Thyroid gland (tissue), 4 donors: Measurements from ENCODE around the gene ELP4. TPM values are rescaled to one million over a fixed set of nuclear protein-coding genes. Genes with fewer than 3 reads are reported as not detected.

Source experiments
- DNase-seq, 2 donors: peaks; one replicate each; pipeline ENCODE4 v3.0.0-alpha.2; 2019
- H3K27ac ChIP-seq, 3 donors: fragments of 200-600 bp; sonication (generic); 1 replicate in 2 of 3; 2 replicates in 1 of 3; pipeline ENCODE4 v1.5.1; 2016 to 2019; ENCODE audit warnings: mild to moderate bottlenecking in 1 of 3, moderate library complexity in 1 of 3
- H3K27me3 ChIP-seq: fragments of 200-600 bp; sonication (generic); one replicate; pipeline ENCODE4 v1.5.1; 2019
- H3K36me3 ChIP-seq, 2 donors: fragments of 200-600 bp; sonication (generic); one replicate each; pipeline ENCODE4 v1.5.1; 2016 to 2019
- H3K4me1 ChIP-seq, 2 donors: fragments of 200-600 bp; sonication (generic); one replicate each; pipeline ENCODE4 v1.5.1; 2017 to 2019
- H3K4me3 ChIP-seq, 3 donors: fragments of 200-600 bp; sonication (generic); replicated peaks in 1 of 3; 1 replicate in 2 of 3; 2 replicates in 1 of 3; pipeline ENCODE4 v1.5.1; 2016; ENCODE audit warnings: mild to moderate bottlenecking in 1 of 3
- H3K9me3 ChIP-seq: fragments of 200-600 bp; sonication (generic); one replicate; pipeline ENCODE4 v1.5.1; 2017
- POLR2A ChIP-seq, 2 donors: fragments of 450-650 bp; IDR thresholded peaks; one replicate each; pipeline ENCODE4 v1.6.1; 2017; ENCODE audit warnings: antibody characterized with exemption in 2 of 2, mild to moderate bottlenecking in 2 of 2, moderate library complexity in 1 of 2
- WGBS, 2 donors: methylation state at CpG; one replicate each; pipeline ENCODE4 v1.1.5; 2017; 5-methylcytosine and 5-hydroxymethylcytosine counted together
- intact Hi-C: fragments of 100-400 bp; cut with DNase I; formaldehyde crosslinking; loops from one replicate; pipeline ENCODE4 v1.15.1; 2023
- total RNA-seq, 4 donors: library from RNA; depleted of rRNA; stranded (reverse); fragments of >200 nt; gene quantifications; one replicate each; pipeline ENCODE4 v1.2.3, GENCODE V29; 2016
- TF ChIP-seq, protein P1 (sequence below), 6 experiments: fragments of 200-600 bp in 3 of 6; fragments of 450-650 bp in 3 of 6; sonication (generic) in 3 of 6; IDR thresholded peaks; one replicate each; pipeline ENCODE4 v1.5.1; 2016 to 2019; ENCODE audit warnings: antibody characterized with exemption in 6 of 6, mild to moderate bottlenecking in 2 of 6, inconsistent platforms in 1 of 6, moderate library complexity in 1 of 6

ELP4 gene
- total RNA-seq, 4 donors from 2014 or later, result 27.4 to 36.5 (median 33.0) TPM

DNA sequence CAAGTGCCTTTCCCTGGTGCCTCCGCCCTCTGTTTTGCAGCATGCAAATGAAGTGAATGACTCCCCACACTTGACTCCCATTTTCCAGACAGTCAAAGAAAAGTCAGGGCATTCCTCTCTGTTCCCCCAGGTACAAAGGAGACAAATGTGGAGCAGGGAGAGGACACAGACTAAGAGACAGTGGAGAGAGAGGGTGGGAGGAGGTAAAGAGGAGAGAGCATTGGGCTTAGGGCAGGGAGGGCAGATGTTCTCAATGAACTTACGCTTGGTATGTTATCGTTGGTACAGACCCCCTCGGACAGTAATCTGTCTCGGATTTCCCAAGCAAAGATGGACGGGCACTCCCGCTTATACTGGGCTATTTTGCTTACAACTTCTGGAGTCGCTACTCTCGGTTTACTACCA lies 291.7 kb downstream of the ELP4 start:
- H3K4me3 ChIP-seq, result no peak overlapping the region
- no peak for DNase-seq
- TF ChIP-seq, protein P1, sequence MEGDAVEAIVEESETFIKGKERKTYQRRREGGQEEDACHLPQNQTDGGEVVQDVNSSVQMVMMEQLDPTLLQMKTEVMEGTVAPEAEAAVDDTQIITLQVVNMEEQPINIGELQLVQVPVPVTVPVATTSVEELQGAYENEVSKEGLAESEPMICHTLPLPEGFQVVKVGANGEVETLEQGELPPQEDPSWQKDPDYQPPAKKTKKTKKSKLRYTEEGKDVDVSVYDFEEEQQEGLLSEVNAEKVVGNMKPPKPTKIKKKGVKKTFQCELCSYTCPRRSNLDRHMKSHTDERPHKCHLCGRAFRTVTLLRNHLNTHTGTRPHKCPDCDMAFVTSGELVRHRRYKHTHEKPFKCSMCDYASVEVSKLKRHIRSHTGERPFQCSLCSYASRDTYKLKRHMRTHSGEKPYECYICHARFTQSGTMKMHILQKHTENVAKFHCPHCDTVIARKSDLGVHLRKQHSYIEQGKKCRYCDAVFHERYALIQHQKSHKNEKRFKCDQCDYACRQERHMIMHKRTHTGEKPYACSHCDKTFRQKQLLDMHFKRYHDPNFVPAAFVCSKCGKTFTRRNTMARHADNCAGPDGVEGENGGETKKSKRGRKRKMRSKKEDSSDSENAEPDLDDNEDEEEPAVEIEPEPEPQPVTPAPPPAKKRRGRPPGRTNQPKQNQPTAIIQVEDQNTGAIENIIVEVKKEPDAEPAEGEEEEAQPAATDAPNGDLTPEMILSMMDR (IDR thresholded peaks at IDR 0.05), result no peak
- no peak for TF ChIP-seq POLR2A (IDR thresholded peaks at IDR 0.05)
- H3K9me3 ChIP-seq, result no peaks in the 10 kb centered on the region
- peaks cover 93% of the 10 kb centered on the region for H3K27me3 ChIP-seq
- intact Hi-C loops, result no loop called here
- H3K36me3 ChIP-seq, result no peaks in the 10 kb centered on the region
- 13 to 18% methylated on average over 9 of the region's 9 CpGs for WGBS, 2 donors
- H3K4me1 ChIP-seq, result peaks cover 19 to 36% of the 10 kb centered on the region in 2 donors
- no peak overlapping the region for H3K27ac ChIP-seq

DNA sequence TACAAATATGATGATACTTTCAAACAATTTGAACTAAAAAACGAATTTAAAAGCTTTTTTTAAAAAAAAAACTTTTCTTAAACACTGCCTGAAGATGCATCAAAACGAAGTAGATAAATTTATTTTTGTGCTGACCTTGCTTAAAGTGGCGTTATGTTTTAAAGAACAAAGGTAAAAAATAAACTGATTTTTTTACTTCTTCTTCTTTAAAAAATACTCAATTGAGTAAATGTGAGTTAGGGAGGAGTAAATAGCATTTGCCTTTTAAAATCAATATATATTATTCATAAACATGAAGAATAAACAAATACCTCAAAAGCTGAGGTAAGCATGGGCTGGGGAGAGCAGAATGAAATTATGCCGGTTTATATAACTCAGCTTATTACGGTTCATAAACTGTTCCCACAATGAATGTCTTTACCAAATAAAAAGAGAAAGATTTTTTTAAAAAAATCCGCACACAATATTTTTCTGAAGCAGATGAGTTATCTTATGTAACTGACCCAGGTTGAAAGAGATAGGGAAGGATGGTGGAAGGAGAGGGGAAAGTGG lies 292.5 kb downstream of the ELP4 start:
- no peaks in the 10 kb centered on the region for H3K9me3 ChIP-seq
- intact Hi-C loops, result no loop called here
- no peaks in the 10 kb centered on the region for H3K36me3 ChIP-seq
- no peak overlapping the region for H3K27ac ChIP-seq
- WGBS, 2 donors, result 12 to 14% methylated on average over 6 of the region's 6 CpGs
- TF ChIP-seq, protein P1 (IDR thresholded peaks at IDR 0.05), result no peak
- TF ChIP-seq POLR2A (IDR thresholded peaks at IDR 0.05), result no peak
- H3K4me3 ChIP-seq, result no peak overlapping the region
- peaks cover 94% of the 10 kb centered on the region for H3K27me3 ChIP-seq
- no peak for DNase-seq
- peaks cover 19 to 38% of the 10 kb centered on the region in 2 donors for H3K4me1 ChIP-seq

DNA sequence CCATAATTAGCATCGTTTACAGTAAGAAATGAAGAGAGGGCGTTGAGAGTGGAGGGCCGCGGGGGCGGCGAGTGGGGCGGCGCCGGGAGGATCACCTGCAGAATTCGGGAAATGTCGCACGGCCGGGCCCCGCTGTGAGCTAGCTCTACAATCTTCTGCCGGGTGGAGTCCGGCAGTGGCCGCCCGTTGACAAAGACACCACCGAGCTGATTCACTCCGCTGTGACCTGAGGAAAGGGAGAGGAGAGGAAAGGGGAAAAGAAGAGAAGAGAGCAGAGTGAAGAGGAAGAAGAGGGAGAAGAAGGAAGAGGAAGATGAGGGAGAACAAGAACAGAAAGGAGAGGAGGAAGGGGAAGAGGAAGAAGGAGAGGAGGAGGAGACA lies 293.0 kb downstream of the ELP4 start:
- H3K36me3 ChIP-seq, result no peaks in the 10 kb centered on the region
- 5 to 9% methylated on average over 20 of the region's 20 CpGs for WGBS, 2 donors
- DNase-seq, result no peak
- peaks cover 18 to 38% of the 10 kb centered on the region in 2 donors for H3K4me1 ChIP-seq
- TF ChIP-seq, protein P1 (IDR thresholded peaks at IDR 0.05), result no peak
- no peak for TF ChIP-seq POLR2A (IDR thresholded peaks at IDR 0.05)
- no peaks in the 10 kb centered on the region for H3K9me3 ChIP-seq
- H3K27me3 ChIP-seq, result peaks cover 94% of the 10 kb centered on the region
- H3K27ac ChIP-seq, result no peak overlapping the region
- no peak overlapping the region for H3K4me3 ChIP-seq
- intact Hi-C loops, result no loop called here

DNA sequence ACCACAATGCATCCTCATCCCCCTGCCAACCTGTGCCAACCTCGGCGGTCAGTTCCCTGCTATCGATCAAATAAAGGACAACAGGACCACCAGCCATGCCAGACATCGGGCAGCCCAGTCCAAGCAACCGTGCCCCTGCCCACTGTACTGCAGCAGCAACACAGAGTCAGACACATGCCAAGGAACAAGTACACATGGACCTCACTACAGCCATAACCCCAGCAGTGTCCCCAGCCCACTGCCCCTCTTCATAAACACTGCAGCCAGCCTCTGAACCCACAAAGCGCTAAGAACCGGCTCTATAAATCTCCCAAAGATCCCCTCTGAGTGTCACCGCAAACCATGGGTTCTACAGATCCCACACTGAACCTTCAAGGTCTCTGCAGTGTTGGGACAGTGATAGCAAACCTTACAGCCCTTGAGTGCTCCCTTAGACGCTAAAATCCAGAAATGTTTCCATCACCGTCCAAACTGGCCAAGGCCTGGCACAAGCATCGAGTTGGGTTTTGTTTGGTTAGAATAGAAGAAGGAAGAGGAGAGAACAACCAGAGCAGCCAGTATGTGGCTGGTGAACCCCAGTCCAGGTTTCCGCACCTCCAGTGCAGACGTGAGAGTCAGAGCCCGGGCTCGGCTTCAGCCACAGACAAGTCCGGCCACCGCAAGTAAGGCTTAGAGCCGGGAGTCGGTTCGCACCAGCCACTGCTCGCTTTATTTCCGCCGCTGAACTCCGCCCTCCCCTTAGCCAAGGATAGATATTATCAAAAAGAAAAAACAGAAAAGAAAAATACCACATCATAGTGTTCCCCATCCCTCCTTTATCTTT lies 293.6 kb downstream of the ELP4 start:
- peaks cover 13 to 37% of the 10 kb centered on the region in 2 donors for H3K4me1 ChIP-seq
- no peaks in the 10 kb centered on the region for H3K9me3 ChIP-seq
- DNase-seq, result no peak
- intact Hi-C loops, result no loop called here
- H3K4me3 ChIP-seq, result no peak overlapping the region
- TF ChIP-seq POLR2A (IDR thresholded peaks at IDR 0.05), result no peak
- TF ChIP-seq, protein P1 (IDR thresholded peaks at IDR 0.05), result no peak
- peaks cover 94% of the 10 kb centered on the region for H3K27me3 ChIP-seq
- no peaks in the 10 kb centered on the region for H3K36me3 ChIP-seq
- no peak overlapping the region for H3K27ac ChIP-seq
- WGBS, 2 donors, result 7 to 8% methylated on average over 24 of the region's 24 CpGs

DNA sequence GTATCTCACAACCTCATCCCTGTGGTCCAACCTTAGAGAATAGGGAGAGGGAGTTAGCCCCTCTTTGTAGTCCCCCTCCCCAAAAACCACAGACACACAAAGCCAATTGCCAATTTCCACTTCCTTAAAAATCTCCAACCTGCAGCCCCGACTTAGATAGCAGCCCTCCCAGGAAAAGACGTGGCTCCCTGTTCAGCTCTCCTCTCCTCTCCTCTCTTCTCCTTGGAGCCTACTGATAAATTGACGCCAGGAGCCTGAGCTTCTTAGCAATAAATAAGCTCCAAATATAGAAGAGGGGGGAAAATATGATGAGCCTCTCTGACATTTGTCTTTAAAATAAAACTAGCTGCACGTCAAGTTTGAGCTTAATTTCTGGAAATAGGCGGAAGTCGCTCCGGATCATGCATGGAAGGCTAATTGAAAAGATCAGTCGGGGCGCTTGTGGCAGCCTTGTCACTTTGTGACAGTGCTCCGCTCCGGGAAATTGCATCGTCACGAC lies 294.3 kb downstream of the ELP4 start:
- no peak for DNase-seq
- H3K4me1 ChIP-seq, result peaks cover 7 to 30% of the 10 kb centered on the region in 2 donors
- no peak overlapping the region for H3K27ac ChIP-seq
- 9 to 10% methylated on average over 13 of the region's 13 CpGs for WGBS, 2 donors
- H3K4me3 ChIP-seq, result no peak overlapping the region
- TF ChIP-seq, protein P1 (IDR thresholded peaks at IDR 0.05), result no peak
- no peak for TF ChIP-seq POLR2A (IDR thresholded peaks at IDR 0.05)
- intact Hi-C loops, result no loop called here
- no peaks in the 10 kb centered on the region for H3K36me3 ChIP-seq
- no peaks in the 10 kb centered on the region for H3K9me3 ChIP-seq
- H3K27me3 ChIP-seq, result peaks cover 94% of the 10 kb centered on the region
